Liver (tissue), 9 donors: ENCODE results near the gene DNAH17. TPM values are rescaled to one million over a fixed set of nuclear protein-coding genes. Genes with fewer than 3 reads are reported as not detected.

Experiments
- DNase-seq: peaks from one replicate; pipeline ENCODE4 v3.0.0-alpha.2; 2017; ENCODE audit warnings: low spot score
- H3K27ac ChIP-seq, 2 donors: one replicate each; pipeline ENCODE4 v1.7.0; 2013; ENCODE audit warnings: inconsistent platforms in 2 of 2, low read length in 2 of 2, control low read depth in 1 of 2, low read depth in 1 of 2, mild to moderate bottlenecking in 1 of 2
- H3K27me3 ChIP-seq, 4 donors: one replicate each; pipeline versions ENCODE4 v1.6.1 to v1.7.0; 2013; ENCODE audit warnings: low read length in 3 of 4, inconsistent platforms in 1 of 4, mild to moderate bottlenecking in 1 of 4, moderate library complexity in 1 of 4; ENCODE audit not compliant: control insufficient read depth in 4 of 4, insufficient read depth in 4 of 4
- H3K36me3 ChIP-seq, 4 donors: one replicate each; pipeline versions ENCODE4 v1.6.1 to v1.7.0; 2013; ENCODE audit warnings: low read length in 3 of 4, mild to moderate bottlenecking in 3 of 4, low read depth in 1 of 4, moderate library complexity in 1 of 4; ENCODE audit not compliant: control insufficient read depth in 4 of 4, insufficient read depth in 3 of 4
- H3K4me1 ChIP-seq, 4 donors: one replicate each; pipeline versions ENCODE4 v1.6.1 to v1.7.0; 2013; ENCODE audit warnings: low read length in 3 of 4, mild to moderate bottlenecking in 3 of 4, moderate library complexity in 1 of 4; ENCODE audit not compliant: control insufficient read depth in 4 of 4, insufficient read depth in 4 of 4
- H3K4me3 ChIP-seq, 3 donors: one replicate each; pipeline versions ENCODE4 v1.6.1 to v1.7.0; 2013; ENCODE audit warnings: low read length in 3 of 3, control low read depth in 1 of 3, low read depth in 1 of 3, mild to moderate bottlenecking in 1 of 3
- H3K9ac ChIP-seq, 2 donors: one replicate each; pipeline ENCODE4 v1.7.0; 2013; ENCODE audit warnings: low read length in 2 of 2, mild to moderate bottlenecking in 2 of 2, moderate library complexity in 2 of 2, control low read depth in 1 of 2, low read depth in 1 of 2
- H3K9me3 ChIP-seq, 4 donors: one replicate each; pipeline versions ENCODE4 v1.6.1 to v1.7.0; 2013; ENCODE audit warnings: low read length in 3 of 4; ENCODE audit not compliant: control insufficient read depth in 4 of 4
- CTCF ChIP-seq: fragments of 150-350 bp; IDR thresholded peaks from 2 replicates; pipeline ENCODE4 v1.5.1; 2017; ENCODE audit warnings: improper control_type of control experiment, low read depth, low read length; ENCODE audit not compliant: missing input control
- EGR1 ChIP-seq, 2 donors: IDR thresholded peaks; 2 replicates each; pipeline ENCODE4 v1.6.1; 2016 to 2018; ENCODE audit warnings: antibody characterized with exemption in 2 of 2, low read depth in 2 of 2
- FOXA2 ChIP-seq: IDR thresholded peaks from 2 replicates; pipeline ENCODE4 v1.6.1; 2016; ENCODE audit warnings: antibody characterized with exemption
- GABPA ChIP-seq, 2 donors: IDR thresholded peaks in 1 of 2; conservative IDR thresholded peaks in 1 of 2; 2 replicates each; pipeline ENCODE4 v1.6.1; 2016; ENCODE audit warnings: antibody characterized with exemption in 2 of 2, mild to moderate bottlenecking in 1 of 2, moderate library complexity in 1 of 2
- HNF4A ChIP-seq, 2 donors: conservative IDR thresholded peaks; 2 replicates each; pipeline ENCODE4 v1.6.1; 2016; ENCODE audit warnings: antibody characterized with exemption in 2 of 2, mild to moderate bottlenecking in 2 of 2
- HNF4G ChIP-seq: IDR thresholded peaks from 2 replicates; pipeline ENCODE4 v1.6.1; 2016; ENCODE audit warnings: antibody characterized with exemption
- JUND ChIP-seq, 2 donors: IDR thresholded peaks; 2 replicates each; pipeline ENCODE4 v1.6.1; 2016; ENCODE audit warnings: antibody characterized with exemption in 2 of 2
- NR2F2 ChIP-seq: IDR thresholded peaks from 2 replicates; pipeline ENCODE4 v1.6.1; 2016; ENCODE audit warnings: antibody characterized with exemption
- RAD21 ChIP-seq, 2 donors: IDR thresholded peaks; 2 replicates each; pipeline ENCODE4 v1.6.1; 2016; ENCODE audit warnings: antibody characterized with exemption in 2 of 2, mild to moderate bottlenecking in 2 of 2
- RXRA ChIP-seq, 2 donors: IDR thresholded peaks; 2 replicates each; pipeline ENCODE4 v1.6.1; 2017 to 2018; ENCODE audit warnings: antibody characterized with exemption in 2 of 2, mild to moderate bottlenecking in 1 of 2
- SP1 ChIP-seq: IDR thresholded peaks from 2 replicates; pipeline ENCODE4 v1.6.1; 2018; ENCODE audit warnings: antibody characterized with exemption, mild to moderate bottlenecking
- TAF1 ChIP-seq: conservative IDR thresholded peaks from 2 replicates; pipeline ENCODE4 v1.6.1; 2016; ENCODE audit warnings: antibody characterized with exemption, mild to moderate bottlenecking
- YY1 ChIP-seq: IDR thresholded peaks from 2 replicates; pipeline ENCODE4 v1.6.1; 2016; ENCODE audit warnings: antibody characterized with exemption, mild to moderate bottlenecking
- ZBTB33 ChIP-seq: IDR thresholded peaks from 2 replicates; pipeline ENCODE4 v1.6.1; 2016; ENCODE audit warnings: antibody characterized with exemption
- WGBS: extraction: QIAGEN DNeasy Blood & Tissue Kit; methylation state at CpG from one replicate; pipeline ENCODE4 v1.1.7; 2013; 5-methylcytosine and 5-hydroxymethylcytosine counted together
- polyA plus RNA-seq, 2 donors: library from polyadenylated mRNA; stranded (reverse) in 1 of 2; unstranded in 1 of 2; fragments of 200-250 nt in 1 of 2; fragments of >200 nt in 1 of 2; fragmentation: Nextera tagmentation in 1 of 2; extraction: Ambion mirVana in 1 of 2; gene quantifications; one replicate each; pipeline versions ENCODE4 v1.2.1 to v1.2.3, GENCODE V29; 2013 to 2015
- total RNA-seq, 2 donors: library from RNA; depleted of rRNA; stranded (reverse); fragments of >200 nt; gene quantifications; one replicate each; pipeline ENCODE4 v1.2.3, GENCODE V29; 2014
- TF ChIP-seq, protein P1 (sequence below): IDR thresholded peaks from 2 replicates; pipeline ENCODE4 v1.6.1; 2016; ENCODE audit warnings: antibody characterized with exemption
- TF ChIP-seq, protein P2 (sequence below): IDR thresholded peaks from 2 replicates; pipeline ENCODE4 v1.6.1; 2016; ENCODE audit warnings: antibody characterized with exemption
- donor health status: healthy.
- donor health status: healthy.
- donor health status: healthy.
- donor health status: healthy.
- donor health status: healthy.

DNAH17 gene
- total and polyA plus RNA-seq, 4 donors = 0.09 to 0.79 TPM; not detected in 2

- TF ChIP-seq ZBTB33 (no peak), YY1 (no peak), CTCF (no peak)
Measured at GRCh38 chr17:78588258-78589030, 11.2 kb upstream of the DNAH17 start (continued).

DNA sequence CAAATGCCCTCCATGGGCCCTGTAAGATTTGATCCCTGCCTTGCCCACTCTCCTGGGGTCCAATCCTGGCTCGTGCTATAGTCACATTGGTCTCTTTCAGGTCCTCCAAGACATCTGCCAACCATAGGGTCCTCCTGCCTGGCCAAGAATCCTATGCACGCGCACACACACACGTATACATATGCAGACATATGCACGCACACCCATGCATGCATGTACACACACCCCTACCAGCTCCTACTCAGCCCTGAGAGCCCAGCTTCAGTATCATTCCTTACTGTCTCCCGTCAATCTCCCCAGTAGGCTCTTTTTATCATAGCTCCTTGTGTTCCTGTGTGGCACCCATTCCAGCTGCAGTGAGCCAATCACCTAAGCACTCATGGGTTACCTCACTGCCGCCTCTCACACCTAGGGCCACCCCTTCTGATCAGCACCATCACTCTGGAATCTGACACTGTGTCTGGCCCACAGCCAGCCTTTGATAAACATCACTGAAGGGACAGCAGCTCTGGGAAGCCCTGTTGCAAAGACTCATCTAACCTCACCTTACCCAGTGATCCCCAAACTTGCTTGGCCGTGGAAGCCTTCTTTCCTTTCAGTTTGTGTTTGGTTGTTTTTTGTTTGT, 7.9 kb upstream of the DNAH17 start:
- WGBS = 94% methylated on average over 8 of the region's 8 CpGs
- no peak overlapping the region for H3K9ac ChIP-seq
- TF ChIP-seq, protein P1, sequence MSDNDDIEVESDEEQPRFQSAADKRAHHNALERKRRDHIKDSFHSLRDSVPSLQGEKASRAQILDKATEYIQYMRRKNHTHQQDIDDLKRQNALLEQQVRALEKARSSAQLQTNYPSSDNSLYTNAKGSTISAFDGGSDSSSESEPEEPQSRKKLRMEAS = no peak
- TF ChIP-seq HNF4G = no peak
- no peak for TF ChIP-seq RAD21 (IDR thresholded peaks at IDR 0.05)
- TF ChIP-seq JUND (IDR thresholded peaks at IDR 0.05) = no peak
- no peak for TF ChIP-seq EGR1 (IDR thresholded peaks at IDR 0.05; ENCODE audit: low read depth in 2 of 2)
- no peak for TF ChIP-seq CTCF
- TF ChIP-seq YY1 = no peak
- TF ChIP-seq RXRA (IDR thresholded peaks at IDR 0.05) = no peak
- TF ChIP-seq, protein P2, sequence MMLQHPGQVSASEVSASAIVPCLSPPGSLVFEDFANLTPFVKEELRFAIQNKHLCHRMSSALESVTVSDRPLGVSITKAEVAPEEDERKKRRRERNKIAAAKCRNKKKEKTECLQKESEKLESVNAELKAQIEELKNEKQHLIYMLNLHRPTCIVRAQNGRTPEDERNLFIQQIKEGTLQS = no peak
- no peak for TF ChIP-seq SP1
- no peak for TF ChIP-seq FOXA2
- no peak for TF ChIP-seq NR2F2
- no peak for TF ChIP-seq TAF1
- no peak for TF ChIP-seq ZBTB33
- TF ChIP-seq HNF4A (conservative IDR thresholded peaks at IDR 0.05) = no peak
- TF ChIP-seq GABPA (IDR thresholded peaks at IDR 0.05 in 1 of 2, conservative IDR thresholded peaks at IDR 0.05 in 1 of 2) = no peak
- no peaks in the 10 kb centered on the region for H3K27me3 ChIP-seq
- H3K27ac ChIP-seq = no peak overlapping the region
- no peaks in the 10 kb centered on the region for H3K4me1 ChIP-seq
- H3K36me3 ChIP-seq = no peaks in the 10 kb centered on the region
- H3K4me3 ChIP-seq = no peak overlapping the region
- H3K9me3 ChIP-seq = no peaks in the 10 kb centered on the region
- DNase-seq = no peak
